Neural crest cell (in vitro differentiated cells): ENCODE data around the gene SHROOM2. TPM values are rescaled to one million over a fixed set of nuclear protein-coding genes. Genes with fewer than 3 reads are reported as not detected.

ENCODE experiments used
- DNase-seq: peaks from one replicate; pipeline ENCODE4 v3.0.0; 2021; ENCODE audit warnings: low read depth, mixed read lengths, low spot score
- H3K27ac Mint-ChIP-seq: one replicate; pipeline ENCODE4 v1.8.0; 2021; ENCODE audit warnings: mild to moderate bottlenecking, mixed read lengths; ENCODE audit not compliant: unreplicated experiment
- H3K27me3 Mint-ChIP-seq: 2 replicates; pipeline ENCODE4 v1.8.0; 2021; ENCODE audit warnings: low read depth, mild to moderate bottlenecking, mixed read lengths
- H3K36me3 Mint-ChIP-seq: 2 replicates; pipeline ENCODE4 v1.8.0; 2021; ENCODE audit warnings: low read depth, mild to moderate bottlenecking, mixed read lengths
- H3K4me1 Mint-ChIP-seq: 2 replicates; pipeline ENCODE4 v1.8.0; 2021; ENCODE audit warnings: mixed read lengths
- H3K4me3 Mint-ChIP-seq: one replicate; pipeline ENCODE4 v1.8.0; 2021; ENCODE audit warnings: mild to moderate bottlenecking, mixed read lengths
- H3K9me3 Mint-ChIP-seq: 2 replicates; pipeline ENCODE4 v1.8.0; 2021; ENCODE audit warnings: mixed read lengths
- total RNA-seq: library from RNA; stranded (reverse); gene quantifications from 2 replicates; pipeline ENCODE4 v1.2.1, GENCODE V29; 2021
- TF ChIP-seq, protein P1 (sequence below): fragments of 200-600 bp; sonication (generic); conservative IDR thresholded peaks from 2 replicates; pipeline ENCODE4 v1.5.0; 2021; ENCODE audit warnings: antibody characterized with exemption, mild to moderate bottlenecking

Gene SHROOM2
- total RNA-seq, 1 donor from 2014 or later: 11.1 TPM

DNA sequence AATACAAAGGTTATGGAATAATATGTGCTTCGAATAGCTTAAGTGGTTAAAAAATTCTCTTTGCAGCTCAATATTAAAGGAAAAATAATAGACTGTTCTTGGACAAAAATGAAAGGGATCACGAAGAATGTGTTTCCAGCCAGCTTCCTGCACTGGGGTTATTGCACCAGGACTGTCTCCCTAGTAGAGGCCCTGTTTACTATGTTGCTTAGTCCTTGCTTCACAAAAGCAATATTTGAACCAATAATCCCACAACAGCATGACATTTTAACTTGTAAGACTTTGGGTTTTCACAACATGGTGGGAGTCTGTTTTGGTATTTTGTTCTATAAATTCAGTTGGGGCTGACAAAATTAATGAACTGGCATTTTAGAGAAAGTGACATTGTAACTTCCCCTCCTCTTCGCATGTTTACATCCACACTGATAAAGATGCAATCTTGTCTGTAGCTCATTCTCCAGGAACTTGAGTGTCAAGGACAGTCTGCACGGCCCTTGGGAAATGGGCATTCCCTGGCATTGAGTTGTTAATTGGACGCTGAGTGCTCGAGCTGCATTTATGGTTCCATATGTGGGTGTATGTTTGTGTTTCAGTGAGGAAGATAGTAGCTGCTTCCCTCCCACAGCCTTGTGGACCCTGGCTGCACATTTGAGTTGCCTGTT is 39.0 kb downstream of the SHROOM2 start:
- Mint-ChIP-seq H3K9me3 (peaks cover 2% of the 10 kb centered on the region), H3K27me3 (peaks cover 44% of the 10 kb centered on the region), H3K4me1 (peaks cover 11% of the 10 kb centered on the region), H3K36me3 (no peaks in the 10 kb centered on the region), H3K27ac (no peak overlapping the region), H3K4me3 (no peak overlapping the region)
- TF ChIP-seq, protein P1, sequence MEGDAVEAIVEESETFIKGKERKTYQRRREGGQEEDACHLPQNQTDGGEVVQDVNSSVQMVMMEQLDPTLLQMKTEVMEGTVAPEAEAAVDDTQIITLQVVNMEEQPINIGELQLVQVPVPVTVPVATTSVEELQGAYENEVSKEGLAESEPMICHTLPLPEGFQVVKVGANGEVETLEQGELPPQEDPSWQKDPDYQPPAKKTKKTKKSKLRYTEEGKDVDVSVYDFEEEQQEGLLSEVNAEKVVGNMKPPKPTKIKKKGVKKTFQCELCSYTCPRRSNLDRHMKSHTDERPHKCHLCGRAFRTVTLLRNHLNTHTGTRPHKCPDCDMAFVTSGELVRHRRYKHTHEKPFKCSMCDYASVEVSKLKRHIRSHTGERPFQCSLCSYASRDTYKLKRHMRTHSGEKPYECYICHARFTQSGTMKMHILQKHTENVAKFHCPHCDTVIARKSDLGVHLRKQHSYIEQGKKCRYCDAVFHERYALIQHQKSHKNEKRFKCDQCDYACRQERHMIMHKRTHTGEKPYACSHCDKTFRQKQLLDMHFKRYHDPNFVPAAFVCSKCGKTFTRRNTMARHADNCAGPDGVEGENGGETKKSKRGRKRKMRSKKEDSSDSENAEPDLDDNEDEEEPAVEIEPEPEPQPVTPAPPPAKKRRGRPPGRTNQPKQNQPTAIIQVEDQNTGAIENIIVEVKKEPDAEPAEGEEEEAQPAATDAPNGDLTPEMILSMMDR: no peak
- no peak for DNase-seq

DNA sequence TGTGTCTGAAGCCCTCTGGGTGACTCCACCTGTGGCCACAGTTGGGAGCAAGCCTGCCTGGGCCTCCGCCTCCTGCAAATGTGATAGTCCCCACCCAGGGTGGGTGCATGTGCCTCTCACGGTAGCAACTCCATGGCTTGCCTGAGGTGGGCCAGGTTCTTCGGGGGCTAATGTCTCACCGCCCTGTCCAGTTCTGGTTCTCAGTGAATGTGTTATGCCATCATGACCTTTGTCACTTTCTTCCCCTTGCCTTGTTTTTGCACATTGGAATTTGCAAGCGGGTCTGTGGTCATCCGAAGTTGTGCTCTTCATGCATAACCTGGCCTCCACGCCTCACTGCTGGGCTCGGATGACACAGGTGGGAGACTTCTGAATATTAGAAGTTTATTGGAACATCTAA is 39.7 kb downstream of the SHROOM2 start:
- Mint-ChIP-seq H3K27ac (no peak overlapping the region), H3K4me1 (peaks cover 11% of the 10 kb centered on the region), H3K9me3 (peaks cover 5% of the 10 kb centered on the region), H3K4me3 (no peak overlapping the region), H3K27me3 (peaks cover 43% of the 10 kb centered on the region), H3K36me3 (peaks cover 3% of the 10 kb centered on the region)
- TF ChIP-seq, protein P1: no peak
- DNase-seq: no peak

GRCh38 chrX:9829308-9830267 is 43.4 kb downstream of the SHROOM2 start:
- no peak overlapping the region for H3K4me3 Mint-ChIP-seq
- no peak for DNase-seq
- peaks cover 32% of the 10 kb centered on the region for H3K27me3 Mint-ChIP-seq
- H3K9me3 Mint-ChIP-seq: peaks cover 5% of the 10 kb centered on the region
- H3K27ac Mint-ChIP-seq: no peak overlapping the region
- peaks cover 3% of the 10 kb centered on the region for H3K36me3 Mint-ChIP-seq
- H3K4me1 Mint-ChIP-seq: peaks cover 20% of the 10 kb centered on the region
- TF ChIP-seq, protein P1: no peak

GRCh38 chrX:9832811-9833210 is 46.6 kb downstream of the SHROOM2 start:
- TF ChIP-seq, protein P1: no peak
- Mint-ChIP-seq H3K27me3 (peaks cover 13% of the 10 kb centered on the region), H3K27ac (no peak overlapping the region), H3K4me3 (no peak overlapping the region), H3K4me1 (peaks cover 10% of the 10 kb centered on the region), H3K9me3 (peaks cover 5% of the 10 kb centered on the region), H3K36me3 (peaks cover 3% of the 10 kb centered on the region)
- no peak for DNase-seq

GRCh38 chrX:9835585-9836210 is 49.5 kb downstream of the SHROOM2 start:
- Mint-ChIP-seq H3K4me3 (no peak overlapping the region), H3K4me1 (peaks cover 10% of the 10 kb centered on the region)

More at GRCh38 chrX:9835585-9836210, 49.5 kb downstream of the SHROOM2 start:
- Mint-ChIP-seq H3K9me3 (peaks cover 5% of the 10 kb centered on the region), H3K27me3 (peaks cover 9% of the 10 kb centered on the region), H3K36me3 (peaks cover 2% of the 10 kb centered on the region), H3K27ac (no peak overlapping the region)
- DNase-seq: no peak
- TF ChIP-seq, protein P1: no peak
